PC-3 (cell line): ENCODE results near the gene TMIE. TPM values are rescaled to one million over a fixed set of nuclear protein-coding genes. Genes with fewer than 3 reads are reported as not detected.

Experiments
- ATAC-seq: fragments of 200-7000 bp; cut with Tn5 transposase; 2 replicates; pipeline ENCODE4 v1.9.1; 2020; ENCODE audit warnings: mild to moderate bottlenecking, moderate library complexity
- BruUV-seq: library from RNA; stranded (reverse); fragments of 400-500 nt; replicated peaks from 2 replicates; lab custom pipeline; 2021; lab: Mats Ljungman, UMichigan
- CTCF ChIA-PET: fragments of 300-600 bp; sonication (Branson Sonifier 250); formaldehyde crosslinking; loops from one replicate; lab custom pipeline; 2022; ENCODE audit warnings: antibody characterized with exemption; lab: Charles Lee
- POLR2A ChIA-PET: fragments of 300-600 bp; sonication (Branson Sonifier 250); formaldehyde crosslinking; loops from one replicate; lab custom pipeline; 2022; ENCODE audit warnings: antibody characterized with exemption; ENCODE audit not compliant: unreplicated experiment; lab: Charles Lee
- DNase-seq: peaks from one replicate; pipeline ENCODE4 v3.0.0-alpha.2; 2015
- H2AFZ ChIP-seq: fragments of 300-600 bp; sonication (generic); 2 replicates; pipeline ENCODE4 v1.6.0; 2016; ENCODE audit warnings: antibody characterized with exemption, low read length
- H3F3A ChIP-seq: fragments of 300-600 bp; sonication (generic); one replicate; pipeline ENCODE4 v1.6.0; 2017; ENCODE audit warnings: antibody characterized with exemption, low read length, control low read depth, mild to moderate bottlenecking; ENCODE audit not compliant: unreplicated experiment
- H3K27ac ChIP-seq: fragments of 300-600 bp; sonication (generic); 2 replicates; pipeline ENCODE4 v1.5.1; 2016; ENCODE audit warnings: mild to moderate bottlenecking, low read length
- H3K27me3 ChIP-seq: fragments of 300-600 bp; sonication (generic); 2 replicates; pipeline ENCODE4 v1.6.1; 2016; ENCODE audit warnings: low read length, mixed read lengths
- H3K36me3 ChIP-seq: fragments of 300-600 bp; sonication (generic); 2 replicates; pipeline ENCODE4 v1.6.1; 2016; ENCODE audit warnings: low read depth, mixed run types, low read length, mixed read lengths
- H3K4me1 ChIP-seq: fragments of 300-600 bp; sonication (generic); 2 replicates; pipeline ENCODE4 v1.5.1; 2016; ENCODE audit warnings: low read length; ENCODE audit not compliant: insufficient read depth
- H3K4me2 ChIP-seq: fragments of 300-600 bp; sonication (generic); 2 replicates; pipeline ENCODE4 v1.6.0; 2016; ENCODE audit warnings: low read length
- H3K4me3 ChIP-seq: fragments of 300-600 bp; sonication (generic); 2 replicates; pipeline ENCODE4 v1.5.1; 2016; ENCODE audit warnings: mild to moderate bottlenecking, low read length, mixed read lengths
- H3K79me2 ChIP-seq: fragments of 300-600 bp; sonication (generic); 2 replicates; pipeline ENCODE4 v1.6.1; 2017; ENCODE audit warnings: low read length, mixed read lengths
- H3K9ac ChIP-seq: fragments of 300-600 bp; sonication (generic); 2 replicates; pipeline ENCODE4 v1.6.0; 2016; ENCODE audit warnings: mild to moderate bottlenecking, low read length
- H3K9me2 ChIP-seq: fragments of 300-600 bp; sonication (generic); replicated peaks from 2 replicates; pipeline ENCODE4 v1.6.1; 2016; ENCODE audit warnings: mixed run types, low read length, mixed read lengths
- H3K9me3 ChIP-seq: fragments of 300-600 bp; sonication (generic); 2 replicates; pipeline ENCODE4 v1.6.1; 2016; ENCODE audit warnings: low read length, mixed read lengths
- H4K20me1 ChIP-seq: fragments of 300-600 bp; sonication (generic); 2 replicates; pipeline ENCODE4 v1.6.1; 2016; ENCODE audit warnings: low read length, mixed read lengths
- CTCF ChIP-seq: fragments of 300-600 bp; sonication (generic); conservative IDR thresholded peaks from 2 replicates; pipeline ENCODE4 v1.5.1; 2017; ENCODE audit warnings: antibody characterized with exemption, low read depth, mild to moderate bottlenecking, low read length
- EZH2 ChIP-seq: fragments of 300-600 bp; sonication (generic); IDR thresholded peaks from one replicate; pipeline ENCODE4 v1.6.1; 2017; ENCODE audit warnings: antibody characterized with exemption, mild to moderate bottlenecking, low read length; ENCODE audit not compliant: unreplicated experiment
- EZH2phosphoT487 ChIP-seq: fragments of 300-600 bp; sonication (generic); IDR thresholded peaks from 2 replicates; pipeline ENCODE4 v1.6.1; 2018; ENCODE audit warnings: mild to moderate bottlenecking, antibody characterized with exemption, low read length, borderline replicate concordance
- intact Hi-C: fragments of 100-400 bp; cut with micrococcal nuclease; formaldehyde crosslinking; loops from 2 replicates; pipeline ENCODE4 v1.9.0; 2023
- total RNA-seq: library from RNA; depleted of rRNA; stranded (reverse); fragments of >200 nt; gene quantifications from 2 replicates; pipeline ENCODE4 v1.2.3, GENCODE V29; 2014

Gene TMIE
- total RNA-seq, 1 experiment from 2014 or later: 0.66 TPM

GRCh38 chr3:46681387-46681786 lies 19.8 kb upstream of the TMIE start:
- CTCF ChIA-PET: no interaction called here
- TF ChIP-seq EZH2phosphoT487: no peak

GRCh38 chr3:46681856-46682540 lies 19.2 kb upstream of the TMIE start:
- Histone ChIP-seq H2AFZ (no peak overlapping the region), H3K79me2 (no peaks in the 10 kb centered on the region), H3K27me3 (no peaks in the 10 kb centered on the region), H3K9me3 (no peaks in the 10 kb centered on the region), H3K4me2 (no peak overlapping the region), H3K4me3 (no peak overlapping the region), H3K9ac (no peak overlapping the region), H3K9me2 (no peaks in the 10 kb centered on the region), H3K27ac (no peak overlapping the region), H4K20me1 (no peaks in the 10 kb centered on the region), H3F3A (no peaks in the 10 kb centered on the region), H3K36me3 (peaks cover 7% of the 10 kb centered on the region; the same call in 1 of the 2 replicates), H3K4me1 (no peaks in the 10 kb centered on the region)
- BruUV-seq: no TSS peak
- ATAC-seq (no peak), DNase-seq (no peak)
- intact Hi-C loops: no loop called here
- TF ChIP-seq EZH2: no peak
- TF ChIP-seq EZH2phosphoT487: no peak
- TF ChIP-seq CTCF: no peak
- ChIA-PET CTCF (interaction anchor here (0.6 kb wide), 1 partner anchor 52 kb away, joined by 6 read pairs; no protein-coding TSS in a partner anchor), POLR2A (no interaction called here)

More at GRCh38 chr3:46681387-46681786, 19.8 kb upstream of the TMIE start:
- POLR2A ChIA-PET: no interaction called here
- BruUV-seq: no TSS peak
- Histone ChIP-seq H2AFZ (no peak overlapping the region), H3K27ac (no peak overlapping the region), H3K9me3 (no peaks in the 10 kb centered on the region), H3K27me3 (no peaks in the 10 kb centered on the region), H3K79me2 (no peaks in the 10 kb centered on the region), H3K36me3 (peaks cover 7% of the 10 kb centered on the region; the same call in 1 of the 2 replicates), H3K4me1 (no peaks in the 10 kb centered on the region), H3F3A (no peaks in the 10 kb centered on the region), H3K9me2 (no peaks in the 10 kb centered on the region), H3K4me2 (no peak overlapping the region), H3K4me3 (no peak overlapping the region), H3K9ac (no peak overlapping the region), H4K20me1 (no peaks in the 10 kb centered on the region)
- ATAC-seq (no peak), DNase-seq (no peak)
- intact Hi-C loops: no loop called here

- BruUV-seq: no TSS peak
- H3K9me3 ChIP-seq: no peaks in the 10 kb centered on the region
- no peak overlapping the region for H3K4me3 ChIP-seq
- no peak overlapping the region for H3K4me2 ChIP-seq
- no peaks in the 10 kb centered on the region for H4K20me1 ChIP-seq
- H3K36me3 ChIP-seq: peaks cover 7% of the 10 kb centered on the region; the same call in 1 of the 2 replicates
- no peaks in the 10 kb centered on the region for H3K9me2 ChIP-seq
- intact Hi-C loops: no loop called here
- no peak for TF ChIP-seq EZH2phosphoT487
- TF ChIP-seq EZH2: no peak
- no peak for TF ChIP-seq CTCF
- no peak overlapping the region for H3K9ac ChIP-seq
- no peak overlapping the region for H3K27ac ChIP-seq
- ATAC-seq (no peak), DNase-seq (no peak)
- no peaks in the 10 kb centered on the region for H3K79me2 ChIP-seq
- H3K4me1 ChIP-seq: no peaks in the 10 kb centered on the region
- CTCF ChIA-PET: no interaction called here
- H2AFZ ChIP-seq: no peak overlapping the region
- no peaks in the 10 kb centered on the region for H3F3A ChIP-seq
- POLR2A ChIA-PET: no interaction called here
- H3K27me3 ChIP-seq: no peaks in the 10 kb centered on the region
Observed at GRCh38 chr3:46682974-46683373, 18.2 kb upstream of the TMIE start.
